Left colon (tissue), 2 donors: ENCODE data around the gene OR7G3. TPM values are rescaled to one million over a fixed set of nuclear protein-coding genes. Genes with fewer than 3 reads are reported as not detected.

Source experiments
- ATAC-seq: fragments of 200-7000 bp; cut with Tn5 transposase; one replicate; pipeline ENCODE4 v1.9.1; 2020; ENCODE audit warnings: mild to moderate bottlenecking, moderate library complexity
- DNase-seq, 2 donors: peaks; one replicate each; pipeline ENCODE4 v3.0.0-alpha.2; 2020
- intact Hi-C, 2 donors: fragments of 100-400 bp; cut with DNase I in 1 of 2; cut with micrococcal nuclease in 1 of 2; formaldehyde crosslinking; loops; one replicate each; pipeline versions ENCODE4 v1.11.2 to v1.14.0; 2022; cut with DNase I, micrococcal nuclease
- total RNA-seq, 2 donors: library from RNA; stranded (reverse); fragmentation: NEBNext Ultra II Directional; extraction: Animal tissue kit (Norgen Biotek cat#: 25700); gene quantifications; one replicate each; pipeline ENCODE4 v1.2.1, GENCODE V29; 2021
- donor health status: DM: no; HTN: no; CAD: no.
- donor health status: DM: yes; HTN: yes; CAD: no.

The OR7G3 gene
- total RNA-seq, 2 donors from 2014 or later, result not detected

- DNase-seq (no peak), ATAC-seq (no peak)
- intact Hi-C loops, result no loop called here
Observed at GRCh38 chr19:9116547-9116946, 10.2 kb downstream of the OR7G3 start.

GRCh38 chr19:9115307-9115813 is 11.4 kb downstream of the OR7G3 start, which contains the start of gene OR7G1:
Gene OR7G1 (minus strand): TSS chr19:9115763. CDS start chr19:9115763, 0 bp downstream.
- DNase-seq, result no peak
- no peak for ATAC-seq
- intact Hi-C loops, result no loop called here

- no peak for DNase-seq
- intact Hi-C loops, result no loop called here
- no peak for ATAC-seq
Observed at GRCh38 chr19:9109959-9110358, 16.8 kb downstream of the OR7G3 start.

GRCh38 chr19:9107375-9107774 is 19.4 kb downstream of the OR7G3 start, which contains the start of gene OR7G2:
Gene OR7G2 (minus strand): TSS chr19:9107475. CDS start chr19:9103243, 4,232 bp downstream.
- DNase-seq (no peak), ATAC-seq (no peak)
- intact Hi-C loops, result no loop called here

- ATAC-seq, result no peak
- intact Hi-C loops, result no loop called here
Observed at GRCh38 chr19:9086761-9087160, 40.0 kb downstream of the OR7G3 start, which contains the start of gene OR1M1. Gene OR1M1 (plus strand): TSS chr19:9087061. CDS start chr19:9093245, 6,184 bp downstream.

GRCh38 chr19:9078651-9079050 is 48.1 kb downstream of the OR7G3 start:
- intact Hi-C loops, result no loop called here
- DNase-seq, result no peak
- no peak for ATAC-seq

More at GRCh38 chr19:9086761-9087160, 40.0 kb downstream of the OR7G3 start, which contains the start of gene OR1M1:
- DNase-seq, result no peak

GRCh38 chr19:9076901-9077300 is 49.8 kb downstream of the OR7G3 start:
- ATAC-seq, result no peak
- DNase-seq, result no peak
- intact Hi-C loops, result no loop called here

Other genes with a start within 250 kb of the OR7G3 start
- under 1 TPM; under 0.01 to 0.03 TPM for gene MUC16, start 116.5 kb downstream of the OR7G3 start, total RNA-seq
- not detected for gene OR1M1, start 39.9 kb downstream of the OR7G3 start, total RNA-seq
- not detected for gene OR7G2, start 19.5 kb downstream of the OR7G3 start, total RNA-seq
- not detected for gene OR7G1, start 11.2 kb downstream of the OR7G3 start, total RNA-seq
- 10 to 100 TPM; 24.8 to 32.3 TPM for gene ZNF317, start 13.4 kb upstream of the OR7G3 start, total RNA-seq
- not detected for gene OR7D2, start 52.0 kb upstream of the OR7G3 start, total RNA-seq
- not detected for gene OR7D4, start 92.6 kb upstream of the OR7G3 start, total RNA-seq
- gene OR7E24, start 124.0 kb upstream of the OR7G3 start, total RNA-seq, result not detected
- 1 to 10 TPM; 3.8 to 4.3 TPM for gene ZNF699, start 182.9 kb upstream of the OR7G3 start, total RNA-seq
- 1 to 10 TPM; 3.6 to 7.8 TPM for gene ZNF559, start 197.2 kb upstream of the OR7G3 start, total RNA-seq
- under 1 TPM; 0.53 to 0.82 TPM for gene ZNF177, start 236.1 kb upstream of the OR7G3 start, total RNA-seq